Suprapubic skin (tissue), 4 donors: ENCODE results near the gene PRB4. TPM values are rescaled to one million over a fixed set of nuclear protein-coding genes. Genes with fewer than 3 reads are reported as not detected.

Experiments
- DNase-seq, 2 donors: peaks; one replicate each; pipeline ENCODE4 v3.0.0-alpha.2; 2019; ENCODE audit warnings: low spot score in 2 of 2
- H3K27ac ChIP-seq: fragments of 200-600 bp; sonication (generic); one replicate; pipeline ENCODE4 v1.5.1; 2019
- H3K27me3 ChIP-seq: fragments of 200-600 bp; sonication (generic); one replicate; pipeline ENCODE4 v1.5.1; 2019
- H3K36me3 ChIP-seq: fragments of 200-600 bp; sonication (generic); one replicate; pipeline ENCODE4 v1.5.1; 2019
- H3K4me1 ChIP-seq: fragments of 200-600 bp; sonication (generic); one replicate; pipeline ENCODE4 v1.5.1; 2019
- H3K4me3 ChIP-seq: fragments of 200-600 bp; sonication (generic); one replicate; pipeline ENCODE4 v1.5.1; 2019; ENCODE audit warnings: mild to moderate bottlenecking
- H3K9me3 ChIP-seq: fragments of 200-600 bp; sonication (generic); one replicate; pipeline ENCODE4 v1.5.1; 2019
- CTCF ChIP-seq, 2 donors: fragments of 200-600 bp in 1 of 2; fragments of 450-650 bp in 1 of 2; sonication (generic) in 1 of 2; IDR thresholded peaks; one replicate each; pipeline ENCODE4 v1.5.1; 2016 to 2019; ENCODE audit warnings: antibody characterized with exemption in 2 of 2, mild to moderate bottlenecking in 1 of 2, moderate library complexity in 1 of 2
- EP300 ChIP-seq: sonication (generic); formaldehyde crosslinking; IDR thresholded peaks from one replicate; pipeline ENCODE4 v1.6.1; 2017; ENCODE audit warnings: antibody characterized with exemption
- POLR2A ChIP-seq, 2 donors: fragments of 450-650 bp; IDR thresholded peaks; one replicate each; pipeline ENCODE4 v1.6.1; 2017; ENCODE audit warnings: antibody characterized with exemption in 2 of 2, mild to moderate bottlenecking in 2 of 2, moderate library complexity in 2 of 2
- POLR2AphosphoS5 ChIP-seq, 3 donors: sonication (generic); formaldehyde crosslinking; IDR thresholded peaks; one replicate each; pipeline ENCODE4 v1.6.1; 2017; ENCODE audit warnings: antibody characterized with exemption in 3 of 3
- WGBS: methylation state at CpG from one replicate; pipeline ENCODE4 v1.1.5; 2018; 5-methylcytosine and 5-hydroxymethylcytosine counted together
- total RNA-seq, 4 donors: library from RNA; depleted of rRNA; stranded (reverse); fragments of >200 nt; gene quantifications; one replicate each; pipeline ENCODE4 v1.1.0, GENCODE V29; 2016

The PRB4 gene
- total RNA-seq, 4 donors from 2014 or later: not detected

- no peaks in the 10 kb centered on the region for H3K36me3 ChIP-seq
- no peak for DNase-seq
- WGBS: 62% methylated on average over 2 of the region's 2 CpGs
- no peaks in the 10 kb centered on the region for H3K4me1 ChIP-seq
- no peaks in the 10 kb centered on the region for H3K27me3 ChIP-seq
- H3K27ac ChIP-seq: no peak overlapping the region
- no peak overlapping the region for H3K4me3 ChIP-seq
- H3K9me3 ChIP-seq: peaks cover 3% of the 10 kb centered on the region
- TF ChIP-seq EP300 (no peak), POLR2AphosphoS5 (IDR thresholded peaks at IDR 0.05) (no peak), POLR2A (IDR thresholded peaks at IDR 0.05) (no peak), CTCF (IDR thresholded peaks at IDR 0.05) (no peak)
Measured at GRCh38 chr12:11321980-11322379, 11.7 kb upstream of the PRB4 start.

DNA sequence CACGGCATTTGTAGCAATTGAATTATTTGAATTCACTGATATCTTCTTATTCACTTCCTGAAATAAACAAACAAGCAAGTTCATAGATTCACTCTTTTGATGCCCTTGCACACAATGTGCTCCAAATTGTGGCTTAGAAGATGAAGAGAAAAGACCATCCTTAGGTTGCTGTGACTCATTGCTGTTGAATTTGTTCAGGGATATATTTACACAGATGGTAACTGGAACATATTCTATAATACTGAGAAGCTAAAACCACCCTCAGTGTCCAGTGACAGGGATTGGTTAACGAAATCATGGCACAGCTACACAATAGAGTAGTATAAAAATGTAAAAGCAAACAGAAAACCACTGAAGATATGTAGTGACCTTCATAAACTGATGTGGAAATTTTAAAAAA is 3.1 kb downstream of the PRB4 start:
- H3K27me3 ChIP-seq: no peaks in the 10 kb centered on the region
- H3K27ac ChIP-seq: no peak overlapping the region
- H3K4me1 ChIP-seq: no peaks in the 10 kb centered on the region
- H3K36me3 ChIP-seq: no peaks in the 10 kb centered on the region
- TF ChIP-seq POLR2A (IDR thresholded peaks at IDR 0.05) (no peak), POLR2AphosphoS5 (IDR thresholded peaks at IDR 0.05) (no peak), EP300 (no peak)
- DNase-seq: no peak
- H3K4me3 ChIP-seq: no peak overlapping the region
- WGBS: 70% methylated on average over 2 of the region's 2 CpGs
- peaks cover 11% of the 10 kb centered on the region for H3K9me3 ChIP-seq

GRCh38 chr12:11273449-11273848 is 36.8 kb downstream of the PRB4 start:
- no peak overlapping the region for H3K4me3 ChIP-seq
- WGBS: 82% methylated on average over 3 of the region's 3 CpGs
- no peak overlapping the region for H3K27ac ChIP-seq
- no peaks in the 10 kb centered on the region for H3K27me3 ChIP-seq
- H3K9me3 ChIP-seq: no peaks in the 10 kb centered on the region
- no peak for TF ChIP-seq EP300
- no peak for TF ChIP-seq POLR2A (IDR thresholded peaks at IDR 0.05)
- TF ChIP-seq POLR2AphosphoS5 (IDR thresholded peaks at IDR 0.05): no peak
- TF ChIP-seq CTCF (IDR thresholded peaks at IDR 0.05): no peak
- DNase-seq: no peak
- no peaks in the 10 kb centered on the region for H3K4me1 ChIP-seq
- H3K36me3 ChIP-seq: no peaks in the 10 kb centered on the region

DNA sequence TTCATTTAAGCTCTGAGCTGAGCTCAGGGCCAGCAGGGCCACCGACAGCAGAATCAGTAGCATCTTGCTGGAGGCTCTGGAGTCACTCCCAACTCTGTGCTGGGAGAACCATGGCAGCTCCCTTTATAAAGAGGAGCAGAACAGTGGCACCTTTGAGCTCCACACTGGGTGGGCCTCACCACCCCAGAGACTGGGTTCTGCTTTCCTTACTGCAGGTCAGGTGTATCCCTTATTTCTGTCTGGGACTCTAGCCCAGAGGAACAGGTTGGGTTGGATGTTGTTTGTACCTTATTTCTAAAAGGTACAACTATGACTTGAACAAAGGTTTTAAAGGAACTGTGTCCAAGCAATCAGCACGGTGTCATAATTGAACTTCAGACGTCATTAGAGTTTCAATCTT is 40.6 kb downstream of the PRB4 start, which contains the start of gene PRB3:
PRB3 (minus strand) TSS at position 101 of the 400 bp plus-strand sequence; CDS start at position 63, 38 bp downstream.
- Histone ChIP-seq H3K36me3 (no peaks in the 10 kb centered on the region), H3K27me3 (no peaks in the 10 kb centered on the region), H3K4me3 (no peak within 1 kb of the TSS), H3K27ac (no peak within 1 kb of the TSS), H3K4me1 (no peaks in the 10 kb centered on the region), H3K9me3 (peaks cover under 1% of the 10 kb centered on the region)
- WGBS: 87% methylated on average over 3 of the region's 3 CpGs
- no peak for DNase-seq
- TF ChIP-seq POLR2AphosphoS5 (IDR thresholded peaks at IDR 0.05) (no peak), EP300 (no peak), POLR2A (IDR thresholded peaks at IDR 0.05) (no peak), CTCF (IDR thresholded peaks at IDR 0.05) (no peak)

DNA sequence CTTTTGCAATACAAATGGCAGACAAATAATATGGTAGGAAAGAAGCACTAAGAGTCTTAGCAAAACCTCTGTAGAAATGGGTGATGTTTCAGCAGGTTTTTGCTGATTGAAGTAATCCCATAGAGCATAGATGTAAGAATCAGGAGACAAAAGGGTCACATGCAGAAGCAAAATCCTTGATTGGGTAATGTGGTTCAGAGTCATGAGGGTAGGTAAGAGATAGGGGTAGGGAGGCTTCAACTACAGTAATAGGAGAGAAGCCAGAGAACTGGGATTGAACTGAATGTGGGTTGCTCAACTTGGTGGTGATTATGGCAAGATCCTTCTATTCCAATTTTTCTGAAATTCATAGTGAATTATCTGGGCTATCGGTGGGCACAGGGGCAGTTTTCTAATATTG is 45.7 kb downstream of the PRB4 start:
- H3K4me3 ChIP-seq: no peak overlapping the region
- DNase-seq: no peak
- no peaks in the 10 kb centered on the region for H3K27me3 ChIP-seq
- H3K4me1 ChIP-seq: no peaks in the 10 kb centered on the region
- 100% methylated on average over 1 of the region's 1 CpG for WGBS
- no peaks in the 10 kb centered on the region for H3K36me3 ChIP-seq
- TF ChIP-seq POLR2AphosphoS5 (IDR thresholded peaks at IDR 0.05) (no peak), POLR2A (IDR thresholded peaks at IDR 0.05) (no peak), CTCF (IDR thresholded peaks at IDR 0.05) (no peak), EP300 (no peak)
- peaks cover 19% of the 10 kb centered on the region for H3K9me3 ChIP-seq
- no peak overlapping the region for H3K27ac ChIP-seq

Other genes with a start within 250 kb of the PRB4 start
- gene TAS2R46, start 248.1 kb downstream of the PRB4 start, total RNA-seq: 1 to 10 TPM in 3 of 4 donors, not detected in 1; 1.2 to 8.9 (median 2.0) TPM
- gene TAS2R43, start 218.1 kb downstream of the PRB4 start, total RNA-seq: 1 to 10 TPM in 2 of 4 donors, under 1 TPM in 1, not detected in 1; 0.89 to 4.9 (median 4.7) TPM
- gene TAS2R30, start 175.8 kb downstream of the PRB4 start, total RNA-seq: 10 to 100 TPM in 1 of 4 donors, 1 to 10 TPM in 3; 1.6 to 11.3 (median 4.1) TPM
- 1 to 10 TPM; 2.8 to 7.0 (median 4.1) TPM for gene SMIM10L1, start 139.2 kb downstream of the PRB4 start, total RNA-seq
- gene TAS2R42, start 123.5 kb downstream of the PRB4 start, total RNA-seq: not detected
- gene PRB3, start 40.7 kb downstream of the PRB4 start, total RNA-seq: under 1 TPM in 1 of 4 donors, not detected in 3; 0.81 TPM
- gene PRB2, start 85.1 kb upstream of the PRB4 start, total RNA-seq: not detected